Measurements from ENCODE around the gene SMIM33.

- TF ChIP-seq POLR2AphosphoS5 (IDR thresholded peaks at IDR 0.05; ENCODE audit: low read depth), result no peak
- TF ChIP-seq, protein P1, sequence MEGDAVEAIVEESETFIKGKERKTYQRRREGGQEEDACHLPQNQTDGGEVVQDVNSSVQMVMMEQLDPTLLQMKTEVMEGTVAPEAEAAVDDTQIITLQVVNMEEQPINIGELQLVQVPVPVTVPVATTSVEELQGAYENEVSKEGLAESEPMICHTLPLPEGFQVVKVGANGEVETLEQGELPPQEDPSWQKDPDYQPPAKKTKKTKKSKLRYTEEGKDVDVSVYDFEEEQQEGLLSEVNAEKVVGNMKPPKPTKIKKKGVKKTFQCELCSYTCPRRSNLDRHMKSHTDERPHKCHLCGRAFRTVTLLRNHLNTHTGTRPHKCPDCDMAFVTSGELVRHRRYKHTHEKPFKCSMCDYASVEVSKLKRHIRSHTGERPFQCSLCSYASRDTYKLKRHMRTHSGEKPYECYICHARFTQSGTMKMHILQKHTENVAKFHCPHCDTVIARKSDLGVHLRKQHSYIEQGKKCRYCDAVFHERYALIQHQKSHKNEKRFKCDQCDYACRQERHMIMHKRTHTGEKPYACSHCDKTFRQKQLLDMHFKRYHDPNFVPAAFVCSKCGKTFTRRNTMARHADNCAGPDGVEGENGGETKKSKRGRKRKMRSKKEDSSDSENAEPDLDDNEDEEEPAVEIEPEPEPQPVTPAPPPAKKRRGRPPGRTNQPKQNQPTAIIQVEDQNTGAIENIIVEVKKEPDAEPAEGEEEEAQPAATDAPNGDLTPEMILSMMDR (IDR thresholded peaks at IDR 0.05; ENCODE audit: insufficient read depth, low read length), result no peak
Observed at GRCh38 chr5:139481122-139481533, 10.3 kb downstream of the SMIM33 start.
